K562 (cell line): ENCODE results near the gene TIGD7. TPM values are rescaled to one million over a fixed set of nuclear protein-coding genes. Genes with fewer than 3 reads are reported as not detected.

Experiments used
- HOXB6 ChIP-seq: fragments of 250-450 bp; sonication (Bioruptor Pico); IDR thresholded peaks from 2 replicates; pipeline ENCODE4 v1.5.1; 2022; ENCODE audit warnings: mild to moderate bottlenecking, borderline replicate concordance
- ILK ChIP-seq: fragments of 450-650 bp; IDR thresholded peaks from 2 replicates; pipeline ENCODE4 v1.6.1; 2016; ENCODE audit warnings: missing genetic modification characterization, low read depth, mild to moderate bottlenecking, missing compliant biosample characterization, moderate library complexity, borderline replicate concordance
- KAT2B ChIP-seq: IDR thresholded peaks from one replicate; pipeline ENCODE4 v1.6.1; 2012; ENCODE audit warnings: low read depth, mild to moderate bottlenecking, control low read depth, inconsistent platforms, low read length, moderate library complexity
- NR3C1 ChIP-seq: sonication (generic); formaldehyde crosslinking; IDR thresholded peaks from 2 replicates; pipeline ENCODE4 v1.8.1; 2022; ENCODE audit warnings: missing genetic modification reagents
- SMARCC2 ChIP-seq: fragments of 450-650 bp; IDR thresholded peaks from 2 replicates; pipeline ENCODE4 v1.6.1; 2017; ENCODE audit warnings: antibody characterized with exemption, moderate library complexity, mild to moderate bottlenecking, low read depth
- TGIF2 ChIP-seq: sonication (generic); formaldehyde crosslinking; IDR thresholded peaks from 2 replicates; pipeline ENCODE4 v1.8.1; 2022; ENCODE audit warnings: mild to moderate bottlenecking, missing genetic modification reagents, moderate library complexity
- THRB ChIP-seq: fragments of 450-650 bp; formaldehyde crosslinking; conservative IDR thresholded peaks from 2 replicates; pipeline ENCODE4 v1.4.0; 2022; ENCODE audit warnings: mild to moderate bottlenecking, missing genetic modification characterization
- ZBED1 ChIP-seq: IDR thresholded peaks from 2 replicates; pipeline ENCODE4 v1.6.1; 2014
- ZEB2 ChIP-seq: fragments of 450-650 bp; IDR thresholded peaks from 2 replicates; pipeline ENCODE4 v1.6.1; 2016
- ZNF668 ChIP-seq: fragments of 250-450 bp; sonication (Bioruptor Pico); IDR thresholded peaks from 2 replicates; pipeline ENCODE4 v1.8.0; 2022; ENCODE audit warnings: mild to moderate bottlenecking, inconsistent platforms
- ZNF707 ChIP-seq: fragments of 250-450 bp; sonication (Bioruptor Pico); conservative IDR thresholded peaks from 2 replicates; pipeline ENCODE4 v1.8.0; 2022; ENCODE audit warnings: inconsistent platforms, mild to moderate bottlenecking, moderate library complexity
- ZZZ3 ChIP-seq: fragments of 450-650 bp; IDR thresholded peaks from 2 replicates; pipeline ENCODE4 v1.6.1; 2016; ENCODE audit warnings: antibody characterized with exemption, mild to moderate bottlenecking, moderate library complexity
- polyA plus RNA-seq, 8 experiments: library from polyadenylated mRNA; depleted of rRNA in 4 of 8; stranded (reverse) in 5 of 8; unstranded in 3 of 8; fragments of >200 nt; fragmentation: Nextera tagmentation in 2 of 8; fragmentation: Illumina TruSeq in 1 of 8; extraction: Ambion mirVana in 2 of 8; extraction: Trizol in 1 of 8; gene quantifications; 2 replicates each; pipeline versions ENCODE4 v1.2.1 to v1.2.3, GENCODE V29; 2011 to 2014; ENCODE audit warnings: inconsistent platforms in 1 of 8, missing spikeins in 1 of 8
- total RNA-seq, 7 experiments: library from RNA; depleted of rRNA in 6 of 7; stranded (reverse); fragments of >200 nt in 6 of 7; fragmentation: Illumina TruSeq in 2 of 7; extraction: Trizol in 2 of 7; gene quantifications; 2 replicates each; pipeline versions ENCODE4 v1.2.1 to v1.2.3, GENCODE V29; 2011 to 2021; ENCODE audit warnings: low replicate concordance in 1 of 7
- TF ChIP-seq, protein P1 (sequence below): fragments of 250-450 bp; sonication (Bioruptor Pico); IDR thresholded peaks from 2 replicates; pipeline ENCODE4 v1.8.0; 2021; ENCODE audit warnings: moderate library complexity, mild to moderate bottlenecking, inconsistent platforms
- TF ChIP-seq, protein P2 (sequence below), 2 experiments: fragments of 450-650 bp in 1 of 2; sonication (generic) in 1 of 2; formaldehyde crosslinking in 1 of 2; IDR thresholded peaks; 2 replicates each; pipeline versions ENCODE4 v1.7.1 to v1.9.0; 2016 to 2022; ENCODE audit warnings: inconsistent platforms in 1 of 2, mild to moderate bottlenecking in 1 of 2, missing genetic modification reagents in 1 of 2
- TF ChIP-seq, protein P3 (sequence below): fragments of 250-450 bp; sonication (Bioruptor Pico); IDR thresholded peaks from 2 replicates; pipeline ENCODE4 v1.5.0; 2022; ENCODE audit warnings: mild to moderate bottlenecking

TIGD7 gene
- total and polyA plus RNA-seq, 9 of the 15 experiments (the other 6 are each of a cell fraction or from before 2014, with no cell fraction given), result 0.84 to 10.7 (median 6.7) TPM

DNA sequence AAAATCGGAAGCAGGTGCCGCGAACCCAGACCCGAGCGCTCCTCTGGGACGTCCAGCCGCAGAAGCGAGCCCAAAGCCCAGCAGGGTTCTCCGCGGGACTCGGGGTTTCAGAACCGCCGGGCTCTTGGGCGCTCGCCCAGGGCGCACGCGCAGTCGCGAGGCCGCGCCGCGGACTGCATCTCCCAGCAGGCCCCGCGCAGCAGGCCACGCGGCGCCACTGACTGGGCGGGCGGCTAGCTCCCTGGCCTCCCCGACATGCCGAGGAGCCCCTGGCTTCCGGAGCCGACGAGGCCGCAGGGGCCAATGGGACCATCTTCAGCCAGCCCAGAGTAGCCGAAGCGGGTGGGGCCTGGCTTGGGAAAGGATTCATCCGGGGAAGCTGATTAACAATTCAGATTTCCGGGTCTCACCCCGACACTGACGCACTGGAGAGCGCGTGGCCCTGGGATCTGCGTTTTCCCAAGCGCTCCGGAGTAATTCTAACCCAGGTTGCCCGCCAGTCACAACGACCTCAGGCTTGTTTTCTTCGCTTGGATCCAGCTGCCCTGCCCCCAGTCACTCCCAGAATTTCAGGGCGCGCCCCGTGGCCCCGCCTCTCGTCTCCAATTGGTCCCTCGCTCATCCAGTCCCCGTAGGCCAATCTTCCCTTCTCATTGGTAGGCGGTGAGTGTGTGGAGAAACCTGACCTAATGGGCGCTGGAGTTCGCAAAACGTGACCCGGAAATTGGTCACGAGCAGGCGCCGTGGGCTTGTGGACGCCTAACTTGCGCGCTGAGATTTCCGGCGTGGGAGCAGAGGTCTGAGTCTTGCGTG lies 22.3 kb downstream of the TIGD7 start, which contains the start of gene ZNF263 (continued):
- no peak for TF ChIP-seq HOXB6
- 0 out of 2 replicates have a peak, but pooled peaks have one; percentile 37 for TF ChIP-seq ZBED1
- TF ChIP-seq ZNF668, result no peak
- TF ChIP-seq SMARCC2, result no peak
- TF ChIP-seq, protein P1, sequence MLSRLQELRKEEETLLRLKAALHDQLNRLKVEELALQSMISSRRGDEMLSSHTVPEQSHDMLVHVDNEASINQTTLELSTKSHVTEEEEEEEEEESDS (CRISPR knock-in tag), result no peak
- no peak for TF ChIP-seq ILK (tag)
- TF ChIP-seq, protein P2, sequence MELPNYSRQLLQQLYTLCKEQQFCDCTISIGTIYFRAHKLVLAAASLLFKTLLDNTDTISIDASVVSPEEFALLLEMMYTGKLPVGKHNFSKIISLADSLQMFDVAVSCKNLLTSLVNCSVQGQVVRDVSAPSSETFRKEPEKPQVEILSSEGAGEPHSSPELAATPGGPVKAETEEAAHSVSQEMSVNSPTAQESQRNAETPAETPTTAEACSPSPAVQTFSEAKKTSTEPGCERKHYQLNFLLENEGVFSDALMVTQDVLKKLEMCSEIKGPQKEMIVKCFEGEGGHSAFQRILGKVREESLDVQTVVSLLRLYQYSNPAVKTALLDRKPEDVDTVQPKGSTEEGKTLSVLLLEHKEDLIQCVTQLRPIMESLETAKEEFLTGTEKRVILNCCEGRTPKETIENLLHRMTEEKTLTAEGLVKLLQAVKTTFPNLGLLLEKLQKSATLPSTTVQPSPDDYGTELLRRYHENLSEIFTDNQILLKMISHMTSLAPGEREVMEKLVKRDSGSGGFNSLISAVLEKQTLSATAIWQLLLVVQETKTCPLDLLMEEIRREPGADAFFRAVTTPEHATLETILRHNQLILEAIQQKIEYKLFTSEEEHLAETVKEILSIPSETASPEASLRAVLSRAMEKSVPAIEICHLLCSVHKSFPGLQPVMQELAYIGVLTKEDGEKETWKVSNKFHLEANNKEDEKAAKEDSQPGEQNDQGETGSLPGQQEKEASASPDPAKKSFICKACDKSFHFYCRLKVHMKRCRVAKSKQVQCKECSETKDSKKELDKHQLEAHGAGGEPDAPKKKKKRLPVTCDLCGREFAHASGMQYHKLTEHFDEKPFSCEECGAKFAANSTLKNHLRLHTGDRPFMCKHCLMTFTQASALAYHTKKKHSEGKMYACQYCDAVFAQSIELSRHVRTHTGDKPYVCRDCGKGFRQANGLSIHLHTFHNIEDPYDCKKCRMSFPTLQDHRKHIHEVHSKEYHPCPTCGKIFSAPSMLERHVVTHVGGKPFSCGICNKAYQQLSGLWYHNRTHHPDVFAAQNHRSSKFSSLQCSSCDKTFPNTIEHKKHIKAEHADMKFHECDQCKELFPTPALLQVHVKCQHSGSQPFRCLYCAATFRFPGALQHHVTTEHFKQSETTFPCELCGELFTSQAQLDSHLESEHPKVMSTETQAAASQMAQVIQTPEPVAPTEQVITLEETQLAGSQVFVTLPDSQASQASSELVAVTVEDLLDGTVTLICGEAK (IDR thresholded peaks at IDR 0.05), result peak; percentile 96
- TF ChIP-seq, protein P2 (CRISPR knock-in tag; IDR thresholded peaks at IDR 0.05), result no peak
- no peak for TF ChIP-seq ZZZ3
- no peak for TF ChIP-seq TGIF2
- TF ChIP-seq ZEB2, result no peak
- TF ChIP-seq, protein P3, sequence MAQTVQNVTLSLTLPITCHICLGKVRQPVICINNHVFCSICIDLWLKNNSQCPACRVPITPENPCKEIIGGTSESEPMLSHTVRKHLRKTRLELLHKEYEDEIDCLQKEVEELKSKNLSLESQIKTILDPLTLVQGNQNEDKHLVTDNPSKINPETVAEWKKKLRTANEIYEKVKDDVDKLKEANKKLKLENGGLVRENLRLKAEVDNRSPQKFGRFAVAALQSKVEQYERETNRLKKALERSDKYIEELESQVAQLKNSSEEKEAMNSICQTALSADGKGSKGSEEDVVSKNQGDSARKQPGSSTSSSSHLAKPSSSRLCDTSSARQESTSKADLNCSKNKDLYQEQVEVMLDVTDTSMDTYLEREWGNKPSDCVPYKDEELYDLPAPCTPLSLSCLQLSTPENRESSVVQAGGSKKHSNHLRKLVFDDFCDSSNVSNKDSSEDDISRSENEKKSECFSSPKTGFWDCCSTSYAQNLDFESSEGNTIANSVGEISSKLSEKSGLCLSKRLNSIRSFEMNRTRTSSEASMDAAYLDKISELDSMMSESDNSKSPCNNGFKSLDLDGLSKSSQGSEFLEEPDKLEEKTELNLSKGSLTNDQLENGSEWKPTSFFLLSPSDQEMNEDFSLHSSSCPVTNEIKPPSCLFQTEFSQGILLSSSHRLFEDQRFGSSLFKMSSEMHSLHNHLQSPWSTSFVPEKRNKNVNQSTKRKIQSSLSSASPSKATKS, result no peak
- TF ChIP-seq KAT2B, result no peak
- no peak for TF ChIP-seq THRB (CRISPR knock-in tag)
- TF ChIP-seq NR3C1 (CRISPR knock-in tag), result peak; percentile 60; the same call in 1 of the 2 replicates
- TF ChIP-seq ZNF707, result no peak
